HG03175 (cell line): ENCODE measurements around the gene NFE2.
"Not testable (repeated sequence)": the region's sequence is repeated elsewhere in the genome, so short reads cannot be mapped to it uniquely, and the experiment has no call there.

Experiments
- ATAC-seq: cut with Tn5 transposase; IDR thresholded peaks from one replicate; pipeline ENCODE4 v1.9.1; 2021; ENCODE audit warnings: mild to moderate bottlenecking, moderate library complexity; ENCODE audit not compliant: unreplicated experiment

Gene NFE2

GRCh38 chr12:54300732-54301427 is at the start of gene NFE2:
Gene NFE2 (minus strand): TSS chr12:54301015. CDS start chr12:54295248, 5,767 bp downstream.
- ATAC-seq = no peak

DNA sequence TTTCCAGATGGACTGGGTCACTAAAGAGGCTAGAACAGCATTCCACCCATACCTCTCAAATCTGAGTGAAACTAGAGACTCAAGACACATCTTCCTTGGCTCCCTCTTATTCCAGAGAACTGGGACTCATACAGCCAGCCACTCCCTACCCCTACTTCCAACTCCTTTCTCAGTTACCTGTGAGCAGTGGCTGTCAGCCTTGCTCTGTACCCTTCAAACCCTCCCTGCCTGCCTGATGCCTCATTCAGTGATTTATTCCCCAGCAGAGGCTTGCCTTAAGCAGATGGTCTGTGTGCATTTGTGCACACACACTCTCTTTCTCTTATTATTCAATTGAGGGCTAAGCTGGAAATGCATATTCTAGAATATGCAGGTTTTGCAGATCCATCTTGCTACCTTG is 48.9 kb upstream of the NFE2 start:
- no peak for ATAC-seq

GRCh38 chr12:54349036-54349435 is 48.2 kb upstream of the NFE2 start:
- ATAC-seq = no peak

GRCh38 chr12:54341378-54342300 is 40.8 kb upstream of the NFE2 start:
- no peak for ATAC-seq

DNA sequence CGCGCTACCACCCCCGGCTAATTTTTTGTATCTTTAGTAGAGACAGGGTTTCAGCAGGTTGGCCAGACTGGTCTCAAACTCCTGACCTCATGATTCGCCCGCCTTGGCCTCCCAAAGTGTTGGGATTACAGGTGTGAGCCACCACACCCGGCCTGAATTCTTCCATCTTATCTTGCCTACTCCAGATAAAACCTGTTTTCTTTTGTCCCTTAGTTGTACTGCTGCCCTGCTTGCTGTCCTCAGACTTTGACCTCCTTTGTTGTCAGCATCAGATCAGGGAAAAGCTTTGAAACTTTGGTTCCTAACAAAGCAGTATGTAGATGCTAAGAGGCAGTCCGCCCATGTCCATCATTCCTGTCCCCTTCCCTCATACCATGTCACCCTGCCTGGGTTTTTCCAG is 40.0 kb upstream of the NFE2 start:
- ATAC-seq = no peak

DNA sequence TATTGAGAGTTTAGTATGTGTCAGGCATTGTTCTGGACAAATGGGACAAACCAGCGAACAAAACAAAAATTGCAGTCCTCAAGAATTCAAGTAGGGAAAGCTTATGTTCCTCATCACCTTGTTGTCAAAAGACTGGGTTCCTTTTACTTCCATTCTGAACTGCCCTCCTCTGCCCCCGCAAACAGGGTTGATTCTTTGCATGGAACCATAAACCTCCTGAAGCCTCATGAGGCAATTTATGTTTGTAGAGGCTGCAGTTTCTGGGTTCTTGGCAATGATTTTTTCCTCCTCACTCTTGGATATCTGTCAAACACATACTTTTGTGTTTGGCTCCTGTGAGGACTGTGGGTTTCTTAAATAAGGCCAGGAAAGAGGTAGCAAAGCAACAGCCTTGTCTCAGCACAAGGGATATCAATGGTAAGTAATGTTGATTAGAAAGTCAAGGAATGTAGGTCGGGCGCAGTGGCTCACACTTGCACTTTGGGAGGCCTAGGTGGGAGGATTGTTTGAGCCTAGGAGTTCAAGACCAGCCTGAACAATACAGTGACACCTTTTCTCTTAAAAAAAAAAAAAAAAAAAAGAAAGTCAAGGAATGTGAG is 38.0 kb upstream of the NFE2 start:
- no peak for ATAC-seq

GRCh38 chr12:54337854-54338650 is 37.2 kb upstream of the NFE2 start:
- no peak for ATAC-seq

GRCh38 chr12:54337280-54337842 is 36.5 kb upstream of the NFE2 start:
- no peak for ATAC-seq

- ATAC-seq = no peak
These were observed 32.7 kb upstream of the NFE2 start for GRCh38 chr12:54333420-54334034.

- ATAC-seq = no peak
These were observed 30.6 kb upstream of the NFE2 start for GRCh38 chr12:54331461-54331860.

- ATAC-seq = no peak
These were observed 29.6 kb upstream of the NFE2 start for GRCh38 chr12:54330442-54330841.

GRCh38 chr12:54329759-54330158 is 28.9 kb upstream of the NFE2 start:
- ATAC-seq = no peak

GRCh38 chr12:54328595-54329337 is 28.0 kb upstream of the NFE2 start:
- ATAC-seq = no peak

- not testable (repeated sequence) for ATAC-seq
These were observed 24.8 kb upstream of the NFE2 start for GRCh38 chr12:54325442-54326109.

DNA sequence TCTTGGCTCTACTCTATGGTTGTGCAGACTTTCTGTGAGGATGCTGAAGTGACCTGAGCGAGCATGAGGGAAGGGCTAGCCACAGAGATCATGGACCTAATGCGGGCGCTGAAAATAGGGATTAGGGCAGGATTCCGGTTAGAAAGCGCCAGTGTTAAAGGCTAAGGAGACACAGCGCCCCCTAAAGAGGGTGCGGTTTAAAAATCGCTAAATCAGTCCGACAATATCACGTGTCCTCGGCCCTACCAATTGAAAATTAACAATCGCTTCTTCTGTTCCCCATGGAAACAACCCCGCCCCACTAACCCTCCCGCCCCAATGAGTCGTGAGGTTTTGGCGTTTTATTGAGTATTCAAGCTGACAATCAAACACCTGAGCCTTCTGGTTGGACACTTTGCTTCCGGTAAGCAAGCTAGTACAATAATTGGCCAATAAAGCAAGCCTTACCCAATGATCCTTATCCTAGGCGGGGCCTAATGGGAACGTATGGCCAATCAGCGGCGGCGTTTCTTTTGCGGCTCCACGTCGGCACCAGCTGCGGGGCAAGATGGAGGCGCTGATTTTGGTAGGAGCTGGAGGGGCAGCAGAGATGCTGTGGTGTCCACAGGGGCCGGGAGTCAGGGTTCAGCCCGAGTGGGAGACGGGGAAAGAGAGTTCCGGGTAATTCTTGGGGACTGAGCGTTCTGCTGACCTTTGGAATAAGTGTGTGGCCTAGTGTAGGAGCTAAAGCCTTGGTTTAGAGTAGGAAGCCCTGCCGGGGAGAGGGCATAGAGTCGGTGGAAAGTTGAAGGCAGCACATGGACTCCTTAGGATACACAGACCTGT is 24.0 kb upstream of the NFE2 start, which contains the start of gene COPZ1:
TSS of gene COPZ1 (plus strand) at position 515 of the 825 bp plus-strand sequence. CDS start at position 548, 33 bp downstream.
- peak; percentile 98 for ATAC-seq

DNA sequence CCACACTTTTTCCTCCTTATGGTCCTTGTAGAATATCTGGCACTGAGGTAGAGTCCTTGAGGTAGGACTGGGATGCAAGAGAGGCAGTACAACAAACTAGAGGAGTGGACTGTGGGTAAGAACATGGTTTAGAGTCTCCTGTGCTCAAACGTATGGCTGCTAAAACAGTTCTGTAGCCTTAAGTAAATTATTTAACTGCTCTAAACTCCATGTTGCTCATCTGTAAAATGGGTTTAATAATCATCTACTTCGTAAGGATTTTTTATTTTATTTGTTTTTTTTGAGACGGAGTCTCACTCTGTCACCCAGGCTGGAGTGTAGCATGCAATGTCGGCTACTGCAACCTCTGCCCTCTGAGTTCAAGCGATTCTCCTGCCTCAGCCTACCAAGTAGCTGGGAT is 20.5 kb upstream of the NFE2 start:
- ATAC-seq = no peak

DNA sequence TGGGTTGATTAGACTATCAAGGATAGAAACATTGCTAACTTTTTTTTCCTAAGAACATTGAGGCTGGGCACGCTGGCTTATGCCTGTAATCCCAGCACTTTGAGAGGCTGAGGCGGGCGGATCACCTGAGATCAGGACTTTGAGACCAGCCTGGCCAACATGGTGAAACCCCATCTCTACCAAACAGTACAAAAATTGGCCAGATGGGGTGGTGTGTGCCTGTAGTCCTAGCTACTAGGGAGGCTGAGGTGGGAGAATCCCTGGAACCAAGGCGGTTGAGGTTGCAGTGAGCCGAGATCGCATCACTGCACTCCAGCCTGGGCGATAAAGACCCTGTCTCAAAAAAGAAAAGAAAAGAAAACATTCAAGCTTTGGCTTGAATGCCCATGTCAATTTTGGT is 11.5 kb upstream of the NFE2 start:
- not testable (repeated sequence) for ATAC-seq

GRCh38 chr12:54311051-54311450 is 10.2 kb upstream of the NFE2 start:
- ATAC-seq = no peak
